ENCODE data around the gene ARPP21.

ARPP21 gene

DNA sequence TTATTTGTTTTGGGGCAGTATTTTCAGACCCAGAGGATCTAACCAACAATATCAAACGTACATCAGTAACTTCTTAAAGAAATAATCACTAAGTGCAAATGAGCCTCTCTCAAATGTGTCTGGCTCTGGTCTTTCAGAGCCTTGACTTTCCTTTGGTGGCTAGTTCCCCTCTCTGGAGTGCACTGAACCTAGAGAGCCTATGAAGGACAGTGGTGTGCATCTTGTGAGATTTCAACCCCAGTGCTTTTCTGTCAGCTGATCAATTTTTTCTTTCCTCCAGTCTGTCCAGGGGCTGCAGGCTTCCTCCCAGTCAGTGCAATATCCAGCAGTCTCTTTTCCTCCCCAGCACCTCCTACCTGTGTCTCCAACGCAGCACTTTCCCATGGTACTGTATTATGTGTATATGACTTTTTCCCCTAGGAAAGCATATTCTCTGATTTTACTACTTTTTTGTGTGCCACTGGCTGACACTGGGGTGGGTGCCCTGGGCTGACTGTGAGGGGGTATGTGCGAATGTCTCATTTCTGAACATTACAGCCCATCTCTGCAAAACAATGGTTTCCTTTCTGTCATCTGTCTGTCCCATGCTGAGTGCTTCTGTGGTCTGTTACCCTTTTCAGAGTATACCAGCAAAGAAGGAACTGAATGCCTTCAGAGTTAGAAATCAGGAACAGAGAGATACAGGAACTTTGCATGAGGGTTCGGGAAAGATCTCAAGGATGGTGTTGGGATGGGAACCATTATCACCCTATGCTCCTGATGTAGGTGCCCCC lies 98.8 kb downstream of the ARPP21 start:
- no peak for DNase-seq

DNA sequence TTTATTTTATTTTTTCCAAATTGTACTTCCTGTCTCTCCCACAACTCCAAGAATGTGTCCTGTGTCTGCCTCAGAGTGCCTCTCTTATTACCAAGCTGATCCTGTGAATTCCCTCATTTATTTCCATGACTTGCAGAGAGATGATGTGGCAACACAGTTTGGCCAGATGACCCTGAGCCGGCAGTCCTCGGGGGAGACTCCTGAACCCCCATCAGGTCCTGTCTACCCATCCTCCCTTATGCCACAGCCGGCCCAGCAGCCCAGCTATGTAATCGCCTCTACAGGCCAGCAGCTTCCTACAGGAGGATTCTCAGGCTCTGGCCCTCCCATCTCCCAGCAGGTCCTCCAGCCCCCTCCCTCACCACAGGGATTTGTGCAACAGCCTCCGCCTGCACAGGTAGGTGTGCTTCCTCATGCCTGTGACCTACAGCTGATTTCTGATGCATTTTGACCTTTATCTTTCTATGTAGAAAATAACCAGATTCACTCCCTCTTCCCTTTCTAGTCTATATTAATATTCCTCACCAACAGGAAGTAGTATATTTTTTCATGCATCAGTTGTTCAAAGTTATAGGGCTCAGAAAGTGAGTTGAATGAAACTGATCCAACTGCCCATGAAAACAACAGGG lies 100.0 kb downstream of the ARPP21 start:
- DNase-seq: no peak

DNA sequence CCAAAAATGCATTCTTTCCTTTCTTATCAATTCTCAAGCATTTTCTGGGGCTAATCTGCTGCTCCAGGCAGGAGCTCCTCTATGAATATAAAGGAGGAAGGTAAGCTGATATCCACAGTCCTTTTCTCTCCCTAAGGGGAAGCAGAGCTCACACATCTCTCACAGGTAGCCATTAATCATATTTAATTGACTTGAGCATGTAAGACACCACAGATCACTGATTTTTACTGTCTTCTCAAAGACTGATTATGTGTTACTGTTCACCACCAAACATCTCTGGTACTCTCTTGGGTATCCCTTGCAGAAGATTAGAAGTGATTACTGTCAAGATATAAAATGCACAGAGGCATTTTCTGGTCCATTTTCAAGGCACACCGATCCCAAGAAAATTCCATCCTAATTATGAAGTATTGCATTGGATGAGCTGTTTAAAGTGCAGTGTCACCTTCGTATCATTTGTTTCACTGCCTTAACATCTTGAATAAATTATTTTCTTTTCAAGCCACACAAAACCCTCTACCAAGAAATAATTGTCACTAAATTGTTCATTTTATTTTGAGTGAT lies 100.7 kb downstream of the ARPP21 start:
- DNase-seq: no peak

DNA sequence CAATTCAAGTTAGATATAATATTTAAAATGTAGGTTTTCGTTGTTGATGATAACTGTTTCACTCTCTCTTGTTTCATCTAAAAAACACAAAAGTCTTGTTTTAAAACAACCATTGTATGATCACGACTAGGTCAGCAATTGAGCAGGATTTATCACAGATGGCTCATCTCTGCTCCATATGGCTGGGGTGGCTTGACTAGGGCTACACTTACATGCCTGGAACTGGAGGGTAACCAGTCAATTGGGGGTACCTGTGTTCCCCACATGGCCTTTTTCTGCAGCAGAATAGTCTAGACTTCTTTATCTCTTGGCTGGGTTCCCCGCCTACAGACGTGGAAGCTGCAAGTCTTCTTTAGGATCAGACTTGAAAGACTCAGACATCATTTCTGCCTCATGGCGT lies 103.9 kb downstream of the ARPP21 start:
- no peak for DNase-seq

DNA sequence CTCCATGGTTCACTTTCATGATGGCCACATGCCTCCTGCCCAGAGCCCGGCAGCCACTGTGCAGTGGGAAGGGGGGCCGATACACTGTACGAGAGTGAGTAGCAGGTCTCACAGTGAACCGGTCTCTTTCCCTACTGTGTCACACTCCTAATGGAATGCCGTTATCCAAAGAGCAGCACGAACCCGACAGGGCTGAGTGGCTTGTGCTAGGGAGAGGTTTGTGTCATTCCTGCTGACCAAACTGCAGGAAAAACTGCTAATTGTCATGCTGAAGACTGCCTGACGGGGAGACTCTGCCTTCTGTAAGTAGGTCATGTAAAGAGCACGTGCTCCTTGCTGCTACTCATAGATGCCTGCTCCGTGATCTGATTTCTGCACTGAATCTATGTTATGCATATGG lies 105.1 kb downstream of the ARPP21 start:
- no peak for DNase-seq

DNA sequence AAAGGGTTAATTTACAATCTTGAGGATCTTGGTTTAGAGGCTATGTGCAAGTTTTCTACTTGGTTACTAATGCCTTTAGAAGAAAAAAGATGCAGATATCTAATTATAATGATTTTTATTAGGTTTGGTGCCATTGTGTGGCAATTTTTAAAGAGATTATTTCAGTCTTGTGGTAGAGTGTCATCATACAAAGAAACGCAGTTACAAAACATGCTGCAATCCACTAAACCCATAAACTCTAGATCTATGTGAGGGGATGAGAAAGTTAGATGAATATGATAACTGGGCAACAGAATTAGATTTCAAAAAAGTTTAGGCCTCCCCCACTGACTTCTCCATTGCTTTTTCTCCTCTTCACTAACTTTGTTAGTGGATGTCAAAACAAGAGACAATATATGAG lies 106.0 kb downstream of the ARPP21 start:
- DNase-seq: no peak

DNA sequence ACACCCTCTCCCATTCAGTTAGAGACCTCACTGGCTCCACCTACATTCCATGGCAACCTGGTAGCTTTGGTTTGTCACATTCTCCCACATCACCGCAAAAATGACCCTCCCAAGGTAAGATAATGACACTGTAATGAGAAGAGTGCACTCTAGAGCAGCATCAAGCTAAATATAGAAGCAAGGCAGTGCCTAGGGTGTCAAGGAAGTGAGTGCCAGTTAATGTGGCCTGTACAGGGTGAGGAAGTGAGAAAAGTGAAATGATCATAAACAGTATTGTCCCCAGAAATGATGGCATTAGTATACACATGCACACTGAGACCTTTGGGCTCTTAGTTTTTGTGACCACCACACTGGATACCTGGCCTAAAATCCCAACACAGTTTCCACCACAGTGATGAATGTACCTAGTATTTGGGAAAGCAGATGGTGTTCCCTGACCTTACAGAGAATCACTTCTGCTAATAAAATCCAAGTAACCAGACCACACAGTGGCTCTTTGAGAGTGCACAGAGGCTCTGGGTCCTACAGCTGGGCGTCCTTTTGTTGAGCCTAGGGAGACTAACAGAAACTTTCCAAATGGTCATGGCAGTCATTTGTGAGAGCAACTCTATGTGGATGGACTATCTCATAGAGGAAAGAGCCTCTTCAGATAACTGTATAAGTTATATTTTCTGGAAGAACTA lies 106.6 kb downstream of the ARPP21 start:
- DNase-seq: no peak

DNA sequence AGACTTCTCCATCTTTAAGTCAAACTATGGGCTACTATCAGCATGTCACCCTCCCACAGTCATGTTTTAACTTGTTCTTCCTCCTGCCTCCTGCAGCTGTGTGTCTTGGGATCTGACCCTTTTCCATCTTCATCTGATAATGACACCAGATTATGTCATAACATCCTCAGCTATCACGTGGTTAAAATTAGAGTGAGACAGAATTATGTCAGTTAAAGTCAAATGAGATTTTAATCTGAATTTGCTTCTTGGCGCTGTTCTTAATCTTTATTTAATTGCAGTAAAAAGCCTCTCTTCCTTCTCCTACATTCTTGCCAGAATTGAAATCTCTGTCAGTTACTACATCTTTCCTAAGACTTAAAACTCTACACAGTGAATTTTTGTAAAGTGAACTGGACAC lies 107.2 kb downstream of the ARPP21 start:
- DNase-seq: no peak

DNA sequence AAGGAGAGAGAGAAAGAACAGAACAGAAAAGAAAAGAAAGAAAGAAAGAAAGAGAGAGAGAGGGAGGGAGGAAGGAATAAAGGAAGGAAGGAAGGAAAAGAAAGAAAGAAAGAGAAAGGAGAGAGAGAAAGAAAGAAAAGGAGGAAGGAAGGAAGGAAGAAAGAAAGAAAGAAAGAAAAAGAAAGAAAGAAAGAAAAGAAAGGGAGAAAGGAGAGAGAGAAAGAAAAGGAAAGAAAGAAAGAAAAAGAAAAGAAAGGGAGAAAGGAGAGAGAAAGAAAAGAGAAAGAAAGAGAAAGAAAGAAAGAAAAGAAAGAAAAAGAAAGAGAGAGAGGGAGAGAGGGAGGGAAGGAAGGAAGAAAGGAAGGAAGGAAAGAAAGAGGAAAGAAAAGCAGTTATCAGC lies 108.8 kb downstream of the ARPP21 start:
- DNase-seq: no peak

DNA sequence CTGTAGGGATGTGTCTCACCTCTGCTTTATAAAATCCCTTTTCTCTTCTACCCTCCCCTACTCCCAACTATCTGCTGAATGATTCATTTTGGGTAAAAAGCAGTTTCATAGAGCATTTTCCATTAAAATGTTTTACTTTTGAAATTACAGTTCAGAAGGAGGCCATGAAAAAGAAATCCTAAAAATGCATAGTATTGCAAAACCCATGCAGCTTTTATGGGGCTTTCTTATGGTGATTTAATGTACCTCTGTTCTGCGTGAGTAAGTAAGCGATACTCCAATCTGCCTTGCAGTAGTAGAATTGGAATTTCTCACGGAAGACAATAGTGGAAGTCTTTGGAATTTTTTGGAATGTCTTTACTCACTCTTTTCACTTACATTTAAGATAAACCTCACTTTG lies 111.9 kb downstream of the ARPP21 start:
- no peak for DNase-seq

DNA sequence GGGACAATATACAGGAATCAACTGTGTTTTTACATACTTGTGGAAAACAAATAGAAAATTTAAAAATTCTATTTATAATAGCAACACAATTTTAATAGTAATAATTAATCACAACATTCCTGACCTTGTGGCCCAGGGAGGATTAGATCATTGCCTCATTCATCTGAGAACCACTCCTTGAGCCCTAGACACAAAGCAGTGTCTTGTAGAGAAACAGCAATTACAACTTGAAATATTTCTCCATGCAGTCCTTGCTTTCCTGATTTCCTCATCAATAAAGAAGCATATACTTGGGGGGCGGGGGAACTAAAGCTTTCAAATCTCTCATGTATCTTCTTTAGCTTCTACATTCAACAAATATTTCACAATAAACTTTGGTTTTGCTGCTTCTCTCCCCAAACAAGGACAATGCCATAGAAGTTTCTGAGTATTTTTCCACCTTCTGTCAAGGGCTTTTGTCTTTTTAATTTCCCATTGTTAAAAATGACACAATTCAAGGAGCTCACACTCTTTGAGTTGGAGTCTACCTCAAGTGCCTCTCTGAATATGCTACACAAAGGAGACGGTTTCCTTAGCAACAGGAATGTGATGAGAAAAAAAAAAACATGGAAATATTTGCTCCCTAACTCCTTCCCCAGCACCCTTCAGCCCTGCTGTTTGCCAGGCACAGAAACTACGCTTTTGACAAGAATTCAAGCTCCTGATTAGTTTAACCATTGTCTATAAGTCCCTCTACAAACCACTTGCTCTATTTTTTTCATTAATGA lies 118.8 kb downstream of the ARPP21 start:
- no peak for DNase-seq

DNA sequence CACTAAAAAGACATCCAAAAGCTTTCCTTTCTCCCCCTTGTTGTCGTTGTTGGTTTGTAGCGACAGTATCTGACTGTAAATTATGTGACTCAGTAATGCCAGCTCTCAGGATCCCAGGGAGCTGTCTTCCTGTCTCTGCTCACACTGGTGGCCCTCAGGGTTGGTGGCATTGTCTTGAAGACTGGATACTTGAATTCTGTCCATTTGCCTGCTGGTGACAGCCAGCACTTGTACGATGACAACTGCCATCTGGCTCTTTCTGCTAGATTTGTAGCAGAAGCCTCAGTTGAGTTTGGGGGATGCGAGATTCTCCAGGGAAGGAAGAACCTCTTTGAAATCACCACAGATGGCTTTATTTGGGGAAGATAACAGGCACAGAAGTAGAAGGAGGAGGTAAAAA lies 120.8 kb downstream of the ARPP21 start:
- no peak for DNase-seq

DNA sequence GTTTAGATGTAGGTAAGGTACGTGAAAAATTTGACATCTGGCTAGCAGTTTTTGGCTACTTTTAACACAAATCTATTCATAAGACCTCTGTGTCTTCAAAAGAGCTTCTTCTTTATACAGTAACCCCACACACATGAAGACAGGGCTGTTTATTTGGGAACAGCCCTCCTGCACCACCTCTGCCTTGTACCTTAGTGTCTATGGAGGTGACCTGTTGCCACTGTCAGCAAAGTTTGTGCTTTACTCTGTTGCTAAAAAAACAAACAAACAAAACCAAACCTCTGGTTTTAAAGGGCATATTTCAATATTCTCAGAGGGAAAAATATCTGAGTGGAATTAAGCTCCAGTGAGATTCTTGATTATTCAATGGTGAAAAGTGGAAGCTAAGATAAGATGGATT lies 122.0 kb downstream of the ARPP21 start:
- no peak for DNase-seq

DNA sequence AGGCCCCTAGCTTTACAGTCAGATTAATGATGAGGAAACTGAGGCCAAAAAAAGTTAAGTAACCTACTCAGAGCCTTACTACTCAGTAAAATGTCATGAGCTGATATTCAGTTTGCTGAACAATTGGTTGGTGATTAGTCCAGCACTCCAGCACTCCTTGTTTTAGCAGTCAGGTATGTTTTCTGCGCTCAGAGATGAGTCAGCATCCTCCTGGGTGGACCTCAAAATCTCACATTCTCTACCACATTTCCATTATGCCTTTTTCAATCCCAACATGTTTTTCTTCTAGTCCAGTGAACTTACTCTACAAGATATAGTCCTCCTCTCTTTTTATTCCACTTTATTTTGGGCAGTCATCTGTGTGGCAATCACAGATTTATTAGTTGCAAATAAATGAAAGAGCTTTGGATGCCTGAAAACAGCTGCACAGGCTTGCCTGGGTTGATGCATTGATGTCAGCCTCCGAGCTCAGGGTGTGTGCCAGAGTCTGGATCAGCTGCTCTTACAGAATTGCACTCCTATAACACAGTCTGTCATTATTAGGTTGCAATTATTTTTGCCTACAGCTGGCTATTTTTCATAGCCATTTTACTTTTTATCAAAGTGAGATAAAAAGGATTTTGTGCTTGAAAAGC lies 133.2 kb downstream of the ARPP21 start:
- DNase-seq: no peak

DNA sequence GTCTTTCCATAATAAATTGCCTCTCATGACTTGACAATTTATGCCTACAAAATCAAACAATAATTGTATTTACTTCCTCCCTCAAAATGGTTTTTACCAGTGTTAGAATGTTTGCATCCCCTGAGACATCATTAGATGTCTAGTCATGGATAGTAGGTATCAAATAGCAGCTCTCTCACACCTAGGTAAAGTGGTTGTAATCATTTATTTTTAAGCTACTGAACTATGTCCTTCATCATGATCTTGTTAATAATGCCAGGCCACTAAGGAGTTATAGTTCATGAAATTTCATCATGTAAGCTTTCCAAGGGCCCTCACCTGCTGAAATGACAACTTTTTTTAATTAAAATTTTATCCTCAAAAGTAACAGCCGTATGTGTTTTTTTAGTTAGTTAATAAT lies 134.1 kb downstream of the ARPP21 start:
- DNase-seq: no peak

DNA sequence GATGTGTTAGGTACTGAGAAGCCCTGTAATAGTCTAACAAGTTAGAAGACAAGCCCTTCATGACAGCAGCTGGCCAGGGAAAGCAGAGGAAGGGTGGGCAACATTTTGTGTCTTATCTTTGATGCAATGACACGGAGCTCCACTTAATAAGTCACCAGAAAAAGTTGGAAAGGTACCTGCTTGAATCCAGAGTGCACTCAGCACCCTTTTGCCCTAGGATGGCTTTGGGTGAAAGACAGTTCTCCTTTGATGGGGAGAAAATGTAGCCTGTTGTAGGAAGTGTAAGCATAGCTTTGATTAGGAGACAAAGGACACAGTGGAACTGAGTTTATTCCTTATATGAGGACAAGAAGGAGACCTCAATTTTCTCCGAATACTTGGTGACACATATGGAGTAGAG lies 137.0 kb downstream of the ARPP21 start:
- DNase-seq: no peak

DNA sequence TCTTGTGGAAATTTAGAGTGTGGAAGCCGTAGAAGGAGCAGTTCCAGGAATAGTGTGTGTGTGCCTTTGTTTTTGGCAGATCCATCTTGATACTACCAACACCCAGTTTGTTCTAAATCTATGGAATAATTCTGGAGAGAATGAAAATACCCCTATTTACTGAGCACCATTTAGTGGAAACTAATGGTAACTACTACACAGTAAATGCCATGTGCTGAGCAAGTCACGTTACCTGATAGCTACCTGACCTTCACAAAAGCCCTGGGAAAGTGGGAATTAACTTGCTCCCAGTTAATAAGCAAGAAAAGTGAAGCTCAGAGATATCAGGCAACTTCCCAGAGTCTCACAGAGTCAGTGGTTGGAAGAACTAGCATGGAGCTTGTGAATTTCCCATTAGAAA lies 137.7 kb downstream of the ARPP21 start:
- DNase-seq: no peak

DNA sequence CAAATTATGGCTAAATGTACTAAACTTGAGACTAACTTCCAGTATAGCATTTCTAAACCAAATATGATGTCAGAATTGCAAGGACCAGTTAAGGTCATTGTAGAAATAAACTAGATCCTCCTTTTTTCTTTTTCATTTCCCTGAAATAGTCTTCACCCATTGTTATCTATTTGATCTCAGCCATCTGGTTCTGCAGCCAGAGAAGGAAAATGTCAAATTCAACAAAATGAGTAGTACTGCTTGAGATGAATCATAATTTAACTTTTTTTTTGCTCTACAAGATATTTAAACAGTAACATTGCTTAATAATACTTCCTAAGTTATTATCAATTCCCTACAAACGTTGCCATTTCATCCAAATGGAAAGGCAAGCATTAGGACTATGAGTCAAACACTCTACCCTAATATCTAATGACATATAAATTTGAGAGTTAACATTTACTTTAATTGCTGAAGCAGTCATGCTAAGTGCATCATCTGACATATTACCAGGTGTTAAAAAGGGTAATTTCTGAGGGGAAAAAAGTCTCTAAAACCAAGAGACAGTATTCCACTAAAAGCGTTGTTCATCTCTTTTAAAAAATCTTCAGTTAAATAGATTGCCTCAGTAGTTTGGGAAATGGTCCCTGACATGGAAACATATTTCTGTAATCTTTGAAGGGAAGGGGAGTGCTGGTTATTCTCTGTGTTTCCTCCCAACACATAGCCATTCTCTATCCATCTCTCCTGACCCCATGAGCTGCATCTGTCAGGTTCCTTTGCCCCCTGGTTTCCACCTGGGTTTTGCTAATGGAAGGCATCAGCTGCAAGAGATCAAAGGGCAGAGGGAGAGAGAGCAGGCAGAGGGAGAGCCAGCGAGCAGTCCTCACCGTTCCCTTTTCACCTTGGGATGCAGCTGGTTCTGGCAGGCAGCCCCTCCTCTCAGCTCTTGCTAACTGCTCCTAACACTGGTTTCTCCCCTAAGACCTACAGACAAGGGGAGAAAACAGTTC lies 138.5 kb downstream of the ARPP21 start:
- DNase-seq: no peak

DNA sequence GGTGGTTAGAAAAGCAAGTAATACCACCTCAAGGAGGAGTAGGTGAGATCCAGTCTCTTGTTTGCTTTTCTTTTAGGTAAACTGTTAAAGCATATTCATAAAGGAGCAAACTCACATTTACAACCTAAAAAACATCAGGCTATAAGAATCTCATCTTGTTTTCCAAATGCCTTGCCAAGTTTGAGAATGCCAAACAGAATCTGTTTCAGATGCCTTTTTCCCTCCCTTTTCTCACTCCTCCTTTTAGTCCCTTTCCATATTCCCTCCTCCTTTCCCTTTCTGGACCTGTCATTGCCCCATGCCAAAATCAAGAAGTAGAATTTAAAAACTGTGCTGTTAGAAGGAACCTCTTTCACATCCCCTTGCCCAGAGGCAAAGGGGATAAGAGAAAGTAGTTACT lies 140.3 kb downstream of the ARPP21 start:
- DNase-seq: no peak

DNA sequence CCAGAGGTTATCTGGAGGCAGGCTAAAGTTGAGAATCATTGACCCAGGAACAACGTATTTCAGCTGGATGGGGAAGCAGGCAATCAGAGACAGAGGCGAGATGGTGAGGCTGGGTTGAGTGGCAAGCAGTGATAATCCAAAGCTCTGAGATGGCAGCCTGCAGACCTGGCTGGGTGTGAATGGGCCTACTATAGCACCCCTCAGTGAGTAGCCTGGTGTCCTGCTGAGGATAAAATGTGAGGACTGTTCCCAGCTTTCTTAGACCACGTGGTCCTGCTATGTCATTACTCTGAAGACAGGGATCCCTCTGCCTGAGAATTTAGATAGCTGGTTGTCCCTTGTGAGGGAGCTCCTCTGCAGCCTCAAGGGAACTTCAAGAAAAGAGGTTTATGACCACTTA lies 141.5 kb downstream of the ARPP21 start:
- DNase-seq: no peak

DNA sequence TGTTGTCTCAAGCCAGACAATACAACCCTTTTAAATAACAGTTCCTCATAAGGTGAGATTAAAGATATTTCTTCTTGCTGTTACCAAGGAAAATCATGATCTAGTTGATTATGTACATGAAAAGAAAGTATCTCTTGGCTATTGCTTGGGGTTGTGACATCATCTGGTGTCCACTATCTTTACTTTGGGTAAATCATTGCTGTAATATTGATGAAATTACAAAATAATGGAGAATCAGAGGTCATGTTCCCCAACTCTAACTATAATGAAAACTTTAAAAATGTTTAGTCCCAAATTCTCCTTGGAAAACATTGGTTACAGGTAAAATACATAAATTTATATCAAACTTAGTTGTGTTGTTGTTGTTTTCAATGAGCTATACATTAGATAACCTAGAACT lies 142.2 kb downstream of the ARPP21 start:
- DNase-seq: no peak

All from stimulated activated CD4-positive, alpha-beta T cell treated with anti-CD3 and anti-CD28 coated beads, Interleukin-4, amount 100 ng/mL, for 24 hours (primary cell).